ENCODE measurements around the gene VOPP1.

VOPP1 gene

GRCh38 chr7:55515569-55516279 is 56.6 kb downstream of the VOPP1 start:
- H3K4me1 ChIP-seq (ENCODE audit: insufficient read depth, low read length, poor library complexity, severe bottlenecking): no peaks in the 10 kb centered on the region
- H3K27me3 ChIP-seq (ENCODE audit: insufficient read depth, low read length, poor library complexity, severe bottlenecking): no peaks in the 10 kb centered on the region
- H3K9ac ChIP-seq (ENCODE audit: low read depth, low read length, poor library complexity, severe bottlenecking): no peak overlapping the region
- no peak overlapping the region for H2AFZ ChIP-seq (ENCODE audit: low read length)
- TF ChIP-seq CTCF (conservative IDR thresholded peaks at IDR 0.05; ENCODE audit: low read length) (no peak), EZH2phosphoT487 (IDR thresholded peaks at IDR 0.05; ENCODE audit: borderline replicate concordance) (no peak)
- no peaks in the 10 kb centered on the region for H3F3A ChIP-seq (ENCODE audit: low read depth)
- H3K9me3 ChIP-seq (ENCODE audit: insufficient read depth, low read depth, low read length): no peaks in the 10 kb centered on the region
- H3K9me2 ChIP-seq (replicated peaks; ENCODE audit: low read depth, low read length): no peaks in the 10 kb centered on the region
- peaks cover 66% of the 10 kb centered on the region; the same call in 1 of the 2 replicates for H3K36me3 ChIP-seq (ENCODE audit: insufficient read depth, low read length)
- H3K4me3 ChIP-seq (ENCODE audit: low read length, poor library complexity, severe bottlenecking): no peak overlapping the region
- peaks cover 4% of the 10 kb centered on the region for H4K20me1 ChIP-seq (ENCODE audit: insufficient read depth, low read length, poor library complexity, severe bottlenecking)
- no peak overlapping the region for H3K4me2 ChIP-seq (ENCODE audit: low read depth, low read length, poor library complexity, severe bottlenecking)
- H3K79me2 ChIP-seq (ENCODE audit: insufficient read depth, low read length): peaks cover 4% of the 10 kb centered on the region; the same call in 1 of the 2 replicates

- Histone ChIP-seq H3K4me2 (ENCODE audit: low read depth, low read length, poor library complexity, severe bottlenecking) (no peak overlapping the region), H3K4me1 (ENCODE audit: insufficient read depth, low read length, poor library complexity, severe bottlenecking) (no peaks in the 10 kb centered on the region), H3F3A (ENCODE audit: low read depth) (no peaks in the 10 kb centered on the region), H3K27me3 (ENCODE audit: insufficient read depth, low read length, poor library complexity, severe bottlenecking) (no peaks in the 10 kb centered on the region), H3K9me2 (replicated peaks; ENCODE audit: low read depth, low read length) (no peaks in the 10 kb centered on the region), H3K4me3 (ENCODE audit: low read length, poor library complexity, severe bottlenecking) (no peak overlapping the region), H3K9ac (ENCODE audit: low read depth, low read length, poor library complexity, severe bottlenecking) (no peak overlapping the region), H4K20me1 (ENCODE audit: insufficient read depth, low read length, poor library complexity, severe bottlenecking) (no peaks in the 10 kb centered on the region), H3K9me3 (ENCODE audit: insufficient read depth, low read depth, low read length) (no peaks in the 10 kb centered on the region), H3K79me2 (ENCODE audit: insufficient read depth, low read length) (peaks cover 4% of the 10 kb centered on the region; the same call in 1 of the 2 replicates), H2AFZ (ENCODE audit: low read length) (no peak overlapping the region), H3K36me3 (ENCODE audit: insufficient read depth, low read length) (peaks cover 55% of the 10 kb centered on the region; the same call in 1 of the 2 replicates)
- TF ChIP-seq EZH2phosphoT487 (IDR thresholded peaks at IDR 0.05; ENCODE audit: borderline replicate concordance): no peak
- no peak for TF ChIP-seq CTCF (conservative IDR thresholded peaks at IDR 0.05; ENCODE audit: low read length)
Observed at GRCh38 chr7:55514546-55515265, 57.6 kb downstream of the VOPP1 start.

GRCh38 chr7:55513868-55514267 is 58.4 kb downstream of the VOPP1 start:
- Histone ChIP-seq H3K9ac (ENCODE audit: low read depth, low read length, poor library complexity, severe bottlenecking) (no peak overlapping the region), H3K36me3 (ENCODE audit: insufficient read depth, low read length) (peaks cover 47% of the 10 kb centered on the region; the same call in 1 of the 2 replicates), H3K4me2 (ENCODE audit: low read depth, low read length, poor library complexity, severe bottlenecking) (no peak overlapping the region)

More at GRCh38 chr7:55513868-55514267, 58.4 kb downstream of the VOPP1 start:
- H3K9me2 ChIP-seq (replicated peaks; ENCODE audit: low read depth, low read length): no peaks in the 10 kb centered on the region
- TF ChIP-seq CTCF (conservative IDR thresholded peaks at IDR 0.05; ENCODE audit: low read length) (no peak), EZH2phosphoT487 (IDR thresholded peaks at IDR 0.05; ENCODE audit: borderline replicate concordance) (no peak)
- no peak overlapping the region for H3K4me3 ChIP-seq (ENCODE audit: low read length, poor library complexity, severe bottlenecking)
- no peaks in the 10 kb centered on the region for H3K27me3 ChIP-seq (ENCODE audit: insufficient read depth, low read length, poor library complexity, severe bottlenecking)
- H3K9me3 ChIP-seq (ENCODE audit: insufficient read depth, low read depth, low read length): no peaks in the 10 kb centered on the region
- H4K20me1 ChIP-seq (ENCODE audit: insufficient read depth, low read length, poor library complexity, severe bottlenecking): no peaks in the 10 kb centered on the region
- H3K4me1 ChIP-seq (ENCODE audit: insufficient read depth, low read length, poor library complexity, severe bottlenecking): no peaks in the 10 kb centered on the region
- H3F3A ChIP-seq (ENCODE audit: low read depth): no peaks in the 10 kb centered on the region
- H2AFZ ChIP-seq (ENCODE audit: low read length): no peak overlapping the region
- peaks cover 4% of the 10 kb centered on the region; the same call in 1 of the 2 replicates for H3K79me2 ChIP-seq (ENCODE audit: insufficient read depth, low read length)
